NCI-H345 treated with DMSO at 0.1 percent for 48 hours (cell line): ENCODE results near the gene RASL10B.
"Not testable (repeated sequence)": the region's sequence is repeated elsewhere in the genome, so short reads cannot be mapped to it uniquely, and the experiment has no call there.

Experiments
- DNase-seq: peaks from one replicate; lab custom pipeline; 2025; ENCODE audit not compliant: unreplicated experiment; lab: John Stamatoyannopoulos, UW

The RASL10B gene

DNA sequence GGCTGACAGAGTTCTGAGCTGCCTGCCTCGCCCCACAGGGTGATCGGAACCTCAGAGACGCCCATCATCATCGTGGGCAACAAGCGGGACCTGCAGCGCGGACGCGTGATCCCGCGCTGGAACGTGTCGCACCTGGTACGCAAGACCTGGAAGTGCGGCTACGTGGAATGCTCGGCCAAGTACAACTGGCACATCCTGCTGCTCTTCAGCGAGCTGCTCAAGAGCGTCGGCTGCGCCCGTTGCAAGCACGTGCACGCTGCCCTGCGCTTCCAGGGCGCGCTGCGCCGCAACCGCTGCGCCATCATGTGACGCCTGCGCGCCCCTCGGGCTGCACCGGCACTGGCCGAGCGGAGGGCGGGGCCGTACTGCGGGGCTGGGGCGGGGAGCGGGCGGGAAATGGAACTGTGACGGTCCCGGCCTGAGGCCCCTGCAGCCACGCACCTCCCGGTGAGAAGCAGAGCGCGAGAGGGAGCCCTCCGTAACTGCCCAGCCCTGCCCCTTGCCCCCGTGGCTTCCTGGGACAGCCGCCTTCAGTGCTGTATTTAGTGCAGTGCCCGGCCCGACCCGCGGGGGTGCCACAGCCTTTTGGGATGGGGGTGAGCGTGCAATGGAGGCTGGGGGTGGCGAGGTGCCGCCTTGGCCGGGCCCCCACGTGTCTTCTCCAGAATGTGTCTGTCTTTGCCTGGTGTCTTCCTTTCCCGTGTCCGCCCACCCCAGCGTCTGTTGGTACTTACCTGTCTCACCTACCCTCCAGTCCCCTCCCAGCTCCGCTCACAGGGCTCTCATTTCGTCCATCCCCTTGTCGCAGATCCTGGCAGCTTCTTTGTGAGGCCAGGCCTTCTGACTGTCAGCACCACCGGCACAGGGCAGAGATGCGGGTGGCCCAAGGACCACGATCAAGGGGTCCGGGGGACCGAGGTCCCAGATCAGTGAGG lies 9.8 kb downstream of the RASL10B start:
- no peak for DNase-seq

DNA sequence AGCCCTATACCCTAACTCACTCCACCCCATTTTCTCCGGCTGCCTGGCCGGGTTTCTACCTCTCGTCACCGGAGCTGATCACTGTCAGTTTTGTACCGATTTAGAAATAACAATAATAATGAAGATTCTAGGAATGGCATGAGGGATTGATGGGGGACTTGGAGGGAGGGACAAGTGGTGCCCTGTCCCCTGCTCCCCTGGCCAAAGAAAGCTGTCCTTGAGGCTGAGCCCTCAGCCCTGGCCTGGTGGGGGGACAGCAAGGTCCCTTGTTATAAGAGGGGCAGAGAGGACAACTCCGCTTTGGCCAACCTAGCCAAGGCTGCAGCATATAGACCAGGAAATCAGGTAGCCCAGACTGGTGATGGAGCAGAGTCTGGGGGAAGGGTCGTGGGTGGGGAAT lies 11.1 kb downstream of the RASL10B start:
- DNase-seq: no peak

DNA sequence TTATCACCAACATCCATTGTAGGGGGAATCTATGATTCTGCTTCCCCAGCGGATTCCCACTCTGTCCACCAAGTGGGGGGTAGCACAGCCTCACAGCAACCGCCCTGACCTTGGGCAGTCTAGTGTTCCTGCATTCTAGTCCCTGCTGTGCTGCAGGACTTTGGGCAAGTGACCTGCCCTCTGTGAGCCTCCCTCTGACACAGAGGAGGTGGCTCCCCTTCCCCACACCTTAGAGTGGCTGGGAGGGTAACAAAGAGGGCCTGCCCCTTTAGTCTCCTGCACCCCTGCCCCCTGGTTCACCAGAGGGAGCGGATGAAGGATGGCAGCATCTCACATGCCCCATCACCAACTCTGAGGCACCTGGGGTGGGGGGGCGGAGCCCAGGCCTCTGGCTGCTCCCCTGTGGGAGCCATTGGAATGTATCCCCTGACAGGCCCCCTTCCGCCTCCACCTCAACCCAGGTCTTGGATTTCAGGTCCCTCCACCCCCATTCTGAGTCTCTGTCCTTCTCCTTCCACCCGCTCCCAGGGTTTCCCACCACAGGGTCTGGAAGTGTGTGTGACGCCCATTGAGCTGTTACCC lies 11.5 kb downstream of the RASL10B start:
- DNase-seq: no peak

DNA sequence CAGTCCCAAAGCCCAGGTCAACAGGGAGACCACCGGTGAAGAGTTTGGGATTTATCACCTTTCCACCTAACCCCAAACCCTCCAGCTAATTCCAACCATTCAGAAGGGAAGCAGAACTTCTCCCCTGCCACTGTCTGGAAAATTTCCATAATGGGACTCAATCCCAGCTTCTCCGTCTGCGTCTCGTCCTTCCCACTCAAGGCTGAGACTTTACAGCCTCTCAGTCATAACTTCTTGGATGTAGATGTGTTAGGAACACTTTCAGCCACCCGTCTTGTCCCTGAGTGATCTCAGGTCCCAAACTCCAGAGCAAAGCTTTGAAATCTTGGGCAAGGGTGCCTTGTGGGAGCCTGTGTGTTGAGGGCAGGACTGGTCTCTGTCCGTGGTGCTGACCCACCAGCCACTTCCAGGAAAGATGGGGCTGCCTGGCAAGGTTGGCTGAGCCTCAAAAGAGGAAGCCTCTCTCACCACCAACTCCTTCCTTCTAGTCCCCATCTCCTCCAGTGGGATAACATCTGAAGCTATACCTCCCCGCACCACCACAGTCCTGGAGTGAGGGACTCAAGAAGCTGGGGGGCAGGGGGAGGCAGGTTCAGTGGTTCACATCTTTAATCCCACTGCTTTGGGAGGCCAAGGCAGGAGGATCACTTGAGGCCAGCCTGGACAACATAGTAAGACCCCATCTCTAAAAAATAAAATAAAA lies 12.3 kb downstream of the RASL10B start:
- DNase-seq: no peak

DNA sequence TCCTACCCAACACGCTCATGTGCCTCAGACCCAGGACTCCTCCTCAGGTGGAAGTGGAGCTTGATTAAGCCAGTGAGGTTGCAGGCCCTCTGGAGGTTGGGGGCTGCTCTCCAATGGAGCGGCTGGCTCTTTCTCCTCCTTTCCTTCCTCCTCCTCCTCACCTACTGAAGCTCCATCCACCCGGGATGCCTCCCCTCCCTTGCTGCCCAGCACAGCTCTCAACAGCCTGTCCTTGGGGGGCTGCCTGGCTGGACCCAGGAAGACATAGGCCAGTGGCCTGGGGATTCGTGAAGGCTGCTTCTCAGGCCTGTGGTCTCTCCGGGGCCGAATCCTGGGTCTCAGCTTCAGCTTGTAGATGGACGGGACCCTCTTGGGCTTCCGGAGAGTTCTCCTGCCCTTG lies 13.4 kb downstream of the RASL10B start:
- no peak for DNase-seq

DNA sequence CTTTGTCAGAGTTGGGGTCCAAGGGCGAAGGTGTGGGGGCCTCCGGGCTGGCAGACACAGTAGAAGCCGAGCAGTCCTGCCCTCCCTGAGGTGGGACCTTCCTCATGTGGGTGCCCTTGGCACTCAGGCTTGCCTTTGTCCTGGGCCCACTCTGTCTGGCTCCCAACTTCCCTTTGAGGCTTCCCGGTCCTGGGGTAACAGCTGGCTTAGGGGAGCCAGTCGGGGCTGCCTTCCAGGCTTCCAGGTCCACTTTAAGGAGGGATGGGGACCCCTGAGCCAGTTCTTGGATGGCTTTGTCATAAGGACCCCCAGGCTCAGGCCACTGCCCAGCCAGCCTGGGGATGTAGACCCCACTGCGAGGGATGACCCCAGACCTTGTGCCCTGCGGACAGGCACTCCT lies 13.8 kb downstream of the RASL10B start:
- no peak for DNase-seq

DNA sequence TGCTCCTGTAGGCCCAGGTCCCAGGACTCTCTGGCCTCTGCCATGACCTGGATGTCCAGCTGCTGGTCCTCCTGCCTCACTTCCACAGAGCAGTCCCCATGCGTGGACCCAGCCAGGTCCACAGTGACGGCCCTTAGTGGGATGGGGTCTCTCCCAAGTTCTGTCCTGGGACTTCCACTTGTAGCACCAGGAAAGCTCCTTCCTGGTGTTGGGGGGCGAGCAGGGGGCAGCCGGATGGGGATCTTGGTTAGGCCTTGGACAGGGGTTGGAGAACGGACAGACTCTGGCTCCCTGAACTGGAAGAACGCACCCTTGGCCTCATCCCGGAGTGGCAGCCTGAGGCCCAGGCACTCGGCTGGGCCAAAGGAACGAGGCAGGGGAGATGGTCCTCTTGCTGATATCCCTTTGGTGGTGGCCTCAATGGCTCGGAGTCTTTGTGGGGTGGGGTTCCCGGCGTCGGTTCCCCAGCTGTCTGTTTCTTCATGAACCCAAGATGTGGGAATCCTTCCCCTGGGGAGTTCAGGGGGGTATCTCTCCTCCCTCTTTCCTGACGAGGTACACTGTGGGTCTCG lies 14.4 kb downstream of the RASL10B start:
- DNase-seq: no peak

DNA sequence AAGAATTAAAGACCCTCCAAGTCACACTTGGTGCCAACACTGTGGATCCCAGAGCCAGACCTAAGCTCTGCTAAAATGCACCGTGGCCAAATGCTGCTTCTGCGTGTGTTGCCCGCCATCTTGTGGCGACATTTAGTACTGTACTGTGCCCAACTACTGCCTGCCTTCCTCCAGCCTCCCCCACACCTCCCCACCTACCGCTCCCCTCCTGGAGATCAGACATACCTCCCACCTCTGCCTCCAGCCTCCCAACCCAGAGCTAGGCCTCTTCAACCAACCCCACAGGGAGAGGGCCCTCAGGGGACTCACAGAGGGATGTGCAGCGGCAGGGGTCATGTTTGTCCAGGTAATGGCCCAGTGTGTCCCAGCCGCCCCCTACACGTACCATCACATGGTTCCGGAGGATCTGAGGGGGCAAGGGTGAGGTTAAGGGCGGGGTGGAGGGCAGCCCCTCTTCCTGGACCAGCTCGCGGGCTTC lies 16.1 kb downstream of the RASL10B start:
- DNase-seq: peak; percentile 52

DNA sequence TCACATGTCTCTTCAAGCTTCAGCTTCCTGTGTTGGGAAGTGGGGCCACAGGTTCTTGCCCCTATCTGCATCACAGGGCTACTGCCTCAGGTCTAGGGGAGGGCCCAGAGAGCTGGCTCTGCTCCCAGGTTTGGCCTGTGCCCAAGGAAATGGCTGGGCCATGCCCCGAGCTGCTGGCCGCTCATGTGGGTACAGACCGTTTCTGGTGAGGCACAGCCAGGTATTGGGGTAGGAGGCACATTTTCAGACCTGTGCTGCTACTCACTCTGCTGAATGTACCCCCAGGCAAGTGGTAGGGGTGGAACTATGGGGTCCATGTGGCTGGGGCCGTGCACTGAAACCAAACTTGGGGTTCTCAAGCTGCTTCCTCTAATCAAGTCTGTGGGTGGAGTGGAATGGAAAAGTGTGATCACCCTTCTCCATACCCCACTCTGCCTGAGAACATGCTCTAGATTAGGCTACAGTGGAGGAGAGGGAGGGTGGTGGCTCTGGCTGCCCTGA lies 17.0 kb downstream of the RASL10B start:
- DNase-seq: no peak

DNA sequence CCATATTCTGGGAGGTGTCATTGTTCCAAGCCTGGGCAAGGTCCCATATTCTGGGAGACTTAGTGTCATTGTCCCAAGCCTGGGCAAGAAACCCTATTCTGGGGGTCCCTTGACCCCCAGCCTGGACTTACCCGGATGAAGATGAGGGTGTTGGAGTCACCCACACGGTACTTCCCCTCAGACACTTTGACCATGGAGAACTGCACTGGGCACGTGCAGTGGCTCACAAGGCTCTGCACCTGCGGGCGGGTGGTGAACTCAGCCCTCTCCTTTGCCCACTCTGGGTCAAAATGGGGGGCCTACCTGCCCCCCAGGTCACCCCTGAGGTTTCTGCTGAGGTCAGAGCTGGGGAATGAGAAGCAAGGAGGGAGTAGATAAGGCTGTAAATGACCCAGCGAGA lies 17.5 kb downstream of the RASL10B start:
- DNase-seq: no peak

DNA sequence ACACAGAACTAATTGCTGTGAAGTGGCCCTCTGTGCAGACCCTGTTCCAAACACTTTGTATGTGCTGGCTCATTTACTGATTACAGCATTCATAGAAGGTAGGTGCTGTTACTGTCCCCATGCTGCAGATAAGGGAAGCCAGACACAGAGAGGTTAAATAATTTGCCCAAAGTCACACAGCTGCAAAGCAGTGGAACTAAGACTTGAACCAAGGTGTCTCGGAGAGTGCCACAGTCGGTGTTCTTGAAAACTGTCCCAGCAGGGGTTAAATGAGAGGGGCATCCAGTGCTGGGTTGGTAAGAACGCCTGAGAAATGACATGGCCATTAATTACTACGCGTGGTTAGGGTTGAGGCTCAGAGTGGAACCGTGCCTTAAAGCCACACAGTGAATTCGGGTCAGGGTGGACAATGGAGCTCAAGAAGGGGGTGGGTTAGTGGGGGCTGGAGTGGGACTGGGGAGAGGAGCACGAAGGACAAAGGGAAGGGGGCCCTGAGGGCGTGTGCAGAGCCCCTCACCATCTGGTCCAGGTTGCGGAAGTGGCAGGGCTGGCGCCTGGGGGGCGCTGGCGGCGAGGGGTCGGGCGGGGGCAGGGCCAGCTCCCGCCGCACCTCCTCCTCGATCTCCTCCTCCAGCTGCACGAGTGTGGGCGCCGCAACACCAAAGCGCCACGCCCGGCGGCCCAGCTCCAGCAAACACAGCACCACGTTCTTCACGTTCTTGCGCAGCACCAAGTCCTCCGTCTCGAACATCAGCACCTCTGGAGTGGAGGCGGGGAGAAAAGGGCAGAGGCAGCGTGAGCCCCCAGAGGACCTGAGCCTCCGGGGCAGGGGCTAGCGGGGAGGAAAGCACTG lies 18.3 kb downstream of the RASL10B start:
- no peak for DNase-seq

DNA sequence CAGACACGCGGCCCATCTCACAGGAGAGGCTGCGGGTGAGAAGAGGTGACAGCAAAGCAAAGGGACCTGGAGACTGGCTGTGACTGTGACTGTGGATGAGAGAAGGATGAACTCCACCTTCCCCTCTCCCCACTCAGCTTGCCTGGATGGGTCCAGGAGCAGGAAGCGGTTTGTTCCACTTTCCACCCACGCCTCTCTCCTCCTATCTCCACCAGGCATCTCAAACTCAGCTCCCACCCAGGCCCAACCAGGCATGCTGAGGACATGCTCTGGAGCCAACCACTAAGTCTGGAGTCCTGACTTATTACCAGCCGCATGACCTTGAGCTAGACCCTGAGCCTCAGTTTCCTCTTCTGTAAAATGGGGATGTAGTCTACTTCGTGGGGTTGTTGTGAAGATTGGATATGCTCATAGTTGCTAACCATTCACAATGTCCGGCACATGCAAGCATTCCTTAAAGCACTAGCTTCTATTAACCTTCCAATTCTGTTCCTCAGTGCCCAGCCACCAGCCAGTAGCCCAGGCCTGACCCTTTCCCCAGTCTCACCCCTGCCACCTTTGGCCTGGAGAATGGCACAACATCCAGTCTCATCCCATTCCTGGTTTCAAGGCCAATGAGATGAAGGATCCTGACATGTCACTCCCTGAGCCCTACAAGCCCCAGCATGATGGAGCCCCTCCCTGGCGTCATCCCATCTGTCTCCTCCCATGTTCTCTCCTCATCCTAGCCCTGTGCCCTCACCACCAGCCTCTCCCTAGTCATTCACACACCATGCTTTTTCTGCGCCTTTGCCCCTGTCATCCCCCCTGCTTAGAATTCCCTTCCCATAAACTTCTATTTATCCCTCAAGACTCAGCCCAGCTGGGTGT lies 19.3 kb downstream of the RASL10B start:
- no peak for DNase-seq

DNA sequence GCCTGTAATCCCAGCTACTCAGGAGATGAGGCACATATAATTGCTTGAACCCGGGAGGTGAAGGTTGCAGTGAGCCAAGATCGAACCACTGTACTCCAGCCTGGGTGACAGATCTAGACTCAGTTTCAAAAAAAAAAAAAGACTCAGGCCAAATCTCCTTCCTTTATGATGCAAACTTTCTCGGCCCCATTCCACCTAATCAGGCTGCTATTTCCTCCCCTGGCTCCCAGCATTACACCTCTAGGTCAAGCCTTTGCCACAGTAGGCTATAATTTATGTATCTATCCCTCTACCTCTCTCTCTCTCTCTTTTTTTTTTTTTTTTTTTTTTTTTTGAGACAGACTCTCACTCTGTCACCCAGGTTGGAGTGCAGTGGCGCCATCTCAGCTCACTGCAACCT lies 20.1 kb downstream of the RASL10B start:
- not testable (repeated sequence) for DNase-seq

DNA sequence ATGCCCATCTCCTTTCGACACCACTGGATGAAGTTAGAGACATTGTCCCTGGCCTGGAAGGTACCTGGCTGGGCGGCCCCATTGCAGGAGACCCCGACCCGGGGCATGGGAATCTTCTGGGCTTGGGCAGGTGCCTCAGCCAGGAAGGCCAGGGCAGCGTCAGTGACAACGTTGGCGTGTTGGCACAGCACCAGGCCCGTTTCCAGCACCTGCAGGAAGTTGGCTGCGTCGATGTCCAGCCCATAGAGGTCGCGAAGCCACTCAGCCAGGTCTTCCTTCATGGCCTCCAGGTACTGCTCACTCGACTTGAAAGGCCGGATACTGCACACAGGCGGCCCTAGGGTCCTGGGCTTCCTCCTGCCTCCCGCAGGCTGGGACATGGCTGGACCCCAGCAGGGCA lies 21.0 kb downstream of the RASL10B start:
- no peak for DNase-seq

DNA sequence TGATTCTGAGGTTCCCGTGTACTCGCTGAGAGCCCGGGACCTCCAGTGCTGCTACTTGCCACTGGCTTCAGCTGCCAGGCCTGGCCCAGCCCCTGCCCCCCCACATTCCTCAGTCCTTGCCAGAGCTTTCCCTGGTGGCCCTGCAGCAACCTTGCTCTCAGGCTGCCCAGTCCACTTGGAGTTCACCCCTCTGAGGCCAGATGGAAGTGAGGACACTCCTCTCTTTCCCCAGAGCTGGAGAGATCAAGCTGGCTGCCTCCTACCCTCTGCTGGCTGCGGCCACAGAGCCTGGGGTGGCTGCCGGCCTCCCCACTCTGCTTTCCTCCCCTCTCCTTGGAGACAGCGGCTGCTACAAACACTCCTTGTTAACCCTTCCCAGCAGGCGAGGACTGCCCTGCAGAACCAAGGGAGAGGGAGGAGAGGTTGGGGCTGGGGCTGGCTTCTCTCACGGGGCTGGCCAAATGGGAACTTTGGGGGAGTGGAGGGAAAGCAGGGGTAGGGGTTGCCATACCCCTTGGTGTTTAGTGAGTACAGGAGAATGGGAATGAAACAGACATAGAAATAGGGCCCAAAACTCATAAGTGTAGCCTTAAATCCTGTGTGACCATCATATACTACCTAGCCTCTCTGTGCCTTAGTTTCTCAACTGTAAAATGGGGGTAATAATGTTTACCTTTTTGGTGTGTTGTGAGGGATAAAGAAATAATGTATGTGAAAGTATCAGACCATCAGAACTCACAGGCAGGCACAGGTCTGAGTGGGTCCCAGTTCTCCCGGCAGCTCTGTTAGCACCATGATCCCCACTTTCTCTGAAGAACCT lies 21.7 kb downstream of the RASL10B start, which contains the start of gene GAS2L2:
GAS2L2 (minus strand) TSS at position 295 of the 820 bp plus-strand sequence. CDS start 389 bp downstream, outside the sequence.
- DNase-seq: no peak

DNA sequence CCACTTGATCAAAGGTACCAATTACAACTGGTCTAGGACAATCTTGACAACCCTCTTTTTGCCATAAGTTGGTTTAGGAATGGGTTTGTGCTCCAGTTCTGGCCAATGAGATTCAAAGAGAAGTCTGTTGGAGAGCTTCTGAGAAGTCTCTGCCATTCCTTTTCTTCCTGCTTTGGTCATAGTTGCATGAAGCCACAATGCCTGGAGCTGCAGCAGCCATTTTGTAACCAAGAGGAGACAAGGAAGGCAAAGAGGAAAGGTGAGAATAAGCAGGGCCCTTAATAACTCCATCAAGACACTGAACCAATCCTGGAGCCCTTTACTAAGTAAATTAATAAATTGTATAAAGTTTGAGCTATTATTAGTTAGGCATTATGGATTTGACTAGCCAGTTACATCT lies 25.8 kb downstream of the RASL10B start:
- no peak for DNase-seq

DNA sequence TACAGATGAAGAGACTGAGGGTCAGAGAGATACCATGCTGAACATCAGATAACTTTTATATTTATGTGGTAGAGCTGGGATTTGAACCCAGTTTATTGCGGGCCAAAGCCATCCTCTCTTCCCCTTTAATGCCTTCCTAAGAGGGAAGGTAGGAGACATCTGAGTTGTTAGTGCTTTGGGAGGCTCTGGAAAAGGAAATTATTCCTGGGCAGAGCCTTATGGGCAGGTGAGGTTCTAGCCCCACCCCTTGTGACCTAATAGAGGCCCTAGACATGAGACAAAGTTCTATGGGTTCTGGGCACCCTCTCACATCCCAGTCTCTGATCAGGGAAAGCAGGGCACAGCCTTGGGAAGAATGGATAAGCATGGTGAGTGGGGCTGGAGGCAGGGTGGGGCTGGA lies 29.1 kb downstream of the RASL10B start, which contains the start of gene C17orf50:
C17orf50 (plus strand) TSS at position 301 of the 400 bp plus-strand sequence; CDS start at position 356, 55 bp downstream.
- no peak for DNase-seq

DNA sequence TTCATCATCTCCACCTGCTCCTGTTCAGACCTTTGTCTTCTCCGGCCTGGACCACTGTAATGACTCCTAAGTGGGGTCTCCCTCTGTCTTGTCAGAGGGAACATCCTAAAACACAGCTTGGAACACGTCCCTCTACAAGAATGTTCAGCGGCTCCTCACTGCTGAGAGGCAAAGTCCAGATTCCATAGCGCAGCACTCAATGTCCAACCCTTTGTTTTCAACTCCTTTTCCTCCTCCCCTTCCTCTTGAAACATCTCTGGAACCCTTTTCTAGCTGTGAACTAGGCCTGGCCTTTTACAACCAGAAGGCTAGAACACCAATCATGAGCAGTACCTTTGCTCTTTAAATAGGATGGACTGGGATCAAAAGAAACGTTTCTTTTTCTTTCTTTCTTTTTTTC lies 30.2 kb downstream of the RASL10B start:
- DNase-seq: no peak
